ENCODE results near the gene TMCC2. TPM values are rescaled to one million over a fixed set of nuclear protein-coding genes. Genes with fewer than 3 reads are reported as not detected.

TMCC2 gene
- total and polyA plus RNA-seq, 2 of the 8 experiments (the other 6 are each of a cell fraction or from before 2014, with no cell fraction given), result 6.7 to 6.8 TPM

- Histone ChIP-seq H3K4ac (replicated peaks; ENCODE audit: insufficient read length, low read depth, low read length) (no peak overlapping the region), H3K23ac (ENCODE audit: insufficient read length) (no peak overlapping the region), H3K14ac (ENCODE audit: insufficient read length) (no peak overlapping the region), H4K20me1 (replicated peaks in 1 of 2; ENCODE audit: control insufficient read depth in 1 of 2, insufficient read depth in 2 of 2, low read length in 2 of 2) (no peaks in the 10 kb centered on the region), H3K36me3 (ENCODE audit: control insufficient read depth in 2 of 4, insufficient read depth in 4 of 4, low read length in 3 of 4) (peaks cover 39 to 77% (median 59%) of the 10 kb centered on the region in 4 experiments), H2AK5ac (ENCODE audit: low read depth, low read length) (no peak overlapping the region), H3K79me1 (ENCODE audit: low read depth, low read length) (peaks cover 8% of the 10 kb centered on the region; the same call in 1 of the 2 replicates), H2AFZ (ENCODE audit: low read length) (no peak overlapping the region), H2BK120ac (replicated peaks; ENCODE audit: low read depth, low read length) (no peak overlapping the region), H4K91ac (replicated peaks; ENCODE audit: insufficient read length, low read length) (no peak overlapping the region), H3K9ac (replicated peaks in 1 of 4; ENCODE audit: extremely low read depth in 1 of 4, low read depth in 3 of 4, low read length in 3 of 4) (no peak overlapping the region), H2BK5ac (ENCODE audit: low read depth, low read length) (no peak overlapping the region; the same call in 1 of the 2 replicates), H3K18ac (ENCODE audit: extremely low read depth, low read length) (no peak overlapping the region), H3K4me3 (ENCODE audit: extremely low read depth in 1 of 4, insufficient read depth in 2 of 4, low read depth in 3 of 4, low read length in 4 of 4) (no peak overlapping the region), H3K23me2 (ENCODE audit: low read depth, low read length) (peaks cover 2% of the 10 kb centered on the region), H2BK20ac (ENCODE audit: low read length) (no peak overlapping the region), H3K4me1 (replicated peaks in 1 of 4; ENCODE audit: control insufficient read depth in 3 of 4, insufficient read depth in 4 of 4, low read length in 3 of 4) (peaks cover 11 to 27% (median 22%) of the 10 kb centered on the region in 4 experiments), H3K4me2 (ENCODE audit: insufficient read depth in 1 of 2, low read depth in 2 of 2, low read length in 2 of 2) (no peak overlapping the region), H3K27ac (ENCODE audit: low read depth, low read length) (no peak overlapping the region), H2BK12ac (ENCODE audit: low read depth, low read length) (no peak overlapping the region), H4K8ac (ENCODE audit: extremely low read depth, insufficient read depth, low read length) (no peak overlapping the region), H3K56ac (replicated peaks; ENCODE audit: insufficient read length, low read depth, low read length) (no peak overlapping the region), H3K27me3 (replicated peaks in 1 of 4; ENCODE audit: control insufficient read depth in 3 of 4, extremely low read depth in 1 of 4, insufficient read depth in 3 of 4, low read length in 3 of 4) (no peaks in the 10 kb centered on the region), H4K5ac (ENCODE audit: insufficient read length, low read depth, low read length) (no peak overlapping the region), H3K79me2 (ENCODE audit: control insufficient read depth in 1 of 2, insufficient read depth in 2 of 2, low read length in 2 of 2) (peaks cover 0 to 13% of the 10 kb centered on the region in 2 experiments; a peak in 1 of 4 replicates), H2BK15ac (ENCODE audit: low read length) (no peak overlapping the region), H3K9me3 (ENCODE audit: insufficient read depth in 2 of 2, low read depth in 1 of 2, low read length in 1 of 2) (no peaks in the 10 kb centered on the region)
- POLR2A ChIA-PET (ENCODE audit: partially characterized antibody), result interaction anchor here (0.6 to 8.8 kb wide), 6 partner anchors 8 to 108 kb away, joined by 3 to 134 read pairs (median 11); partner anchors contain the start of gene NUAK2
- no peak for FAIRE-seq
- no peak for DNase-seq (ENCODE audit: low read depth in 1 of 2, low spot score in 2 of 2)
- CTCF ChIA-PET (ENCODE audit: partially characterized antibody), result interaction anchor here (1.8 to 67.1 kb wide), 6 partner anchors 15 to 219 kb away, joined by 4 to 2424 read pairs (median 8); partner anchors contain the start of gene NUAK2
- 100% methylated on average over 1 of the region's 1 CpG; no CpG with 5 or more reads in 1 of the 2 experiments for WGBS, 2 experiments (ENCODE audit: extremely low coverage in 1 of 2, insufficient coverage in 1 of 2, insufficient read length in 1 of 2, insufficient replicate concordance in 2 of 2, low coverage in 1 of 2, low lambda C conversion rate in 2 of 2, missing lambda C conversion rate in 1 of 2)
- TF ChIP-seq SP4 (IDR thresholded peaks at IDR 0.05; ENCODE audit: low read length) (no peak), ATF3 (IDR thresholded peaks at IDR 0.05; ENCODE audit: insufficient read depth, low read depth, low read length) (no peak), BCL11A (IDR thresholded peaks at IDR 0.05; ENCODE audit: low read depth in 2 of 2, low read length in 2 of 2) (no peak), HDAC6 (IDR thresholded peaks at IDR 0.05; ENCODE audit: low read depth, low read length) (no peak), TCF12 (IDR thresholded peaks at IDR 0.05; ENCODE audit: low read depth, low read length) (no peak), GABPA (IDR thresholded peaks at IDR 0.05; ENCODE audit: borderline replicate concordance, insufficient read depth, low read length) (no peak), SP1 (IDR thresholded peaks at IDR 0.05; ENCODE audit: low read depth, low read length) (no peak), FOSL1 (IDR thresholded peaks at IDR 0.05; ENCODE audit: insufficient read depth, low read depth, low read length) (no peak), SIX5 (IDR thresholded peaks at IDR 0.05; ENCODE audit: low read depth, low read length) (no peak), BACH1 (IDR thresholded peaks at IDR 0.05; ENCODE audit: low read length) (no peak), ATF2 (IDR thresholded peaks at IDR 0.05; ENCODE audit: low read length) (no peak), CBX5 (IDR thresholded peaks at IDR 0.05; ENCODE audit: low read depth, low read length) (no peak)
These were observed 76.9 kb downstream of the TMCC2 start for GRCh38 chr1:205304695-205305070.

Measured in H1 (cell line).